Naive thymus-derived CD4-positive, alpha-beta T cell (primary cell): ENCODE measurements around the gene TMEM253. TPM values are rescaled to one million over a fixed set of nuclear protein-coding genes. Genes with fewer than 3 reads are reported as not detected.

Experiments
- polyA plus RNA-seq, 2 donors: library from polyadenylated mRNA; unstranded; fragments of 300-500 nt; fragmentation: Illumina TruSeq; gene quantifications; one replicate each; pipeline ENCODE4 v1.2.3, GENCODE V29; 2021
- total RNA-seq, 6 experiments: library from RNA in 5 of 6; stranded (reverse) in 5 of 6; gene quantifications; 1 replicate in 5 of 6; 2 replicates in 1 of 6; pipeline ENCODE4 v1.2.3 and lab custom pipeline; 2021 to 2026

The TMEM253 gene
- total and polyA plus RNA-seq, 7 experiments from 2014 or later: 0.56 to 0.73 (median 0.70) TPM; not detected in 4

Other genes starting within 250 kb of the TMEM253 start
- 1 to 10 TPM in 1 of 5 experiments, not detected in 4; 1.1 TPM for gene RNASE3, start 209.7 kb upstream of the TMEM253 start, total RNA-seq
- gene RNASE3, start 209.7 kb upstream of the TMEM253 start, polyA plus RNA-seq: not detected
- 10 to 100 TPM in 1 of 5 experiments, 1 to 10 TPM in 1, not detected in 3; 2.5 to 22.4 TPM for gene RNASE2, start 145.6 kb upstream of the TMEM253 start, total RNA-seq
- gene RNASE2, start 145.6 kb upstream of the TMEM253 start, polyA plus RNA-seq: under 1 TPM in 1 of 2 donors, not detected in 1; 0.30 TPM
- gene METTL17, start 111.1 kb upstream of the TMEM253 start, total RNA-seq: 100 to 1,000 TPM in 2 of 5 experiments, 10 to 100 TPM in 3; 75.4 to 129 (median 96.7) TPM
- gene METTL17, start 111.1 kb upstream of the TMEM253 start, polyA plus RNA-seq: 10 to 100 TPM; 41.7 to 47.6 TPM
- gene SLC39A2, start 101.8 kb upstream of the TMEM253 start, total RNA-seq: under 1 TPM in 2 of 5 experiments, not detected in 3; 0.36 to 0.81 TPM
- gene SLC39A2, start 101.8 kb upstream of the TMEM253 start, polyA plus RNA-seq: not detected
- gene NDRG2, start 76.0 kb upstream of the TMEM253 start, total RNA-seq: 10 to 100 TPM in 4 of 5 experiments, 1 to 10 TPM in 1; 5.9 to 39.9 (median 35.2) TPM
- 10 to 100 TPM; 29.2 to 35.1 TPM for gene NDRG2, start 76.0 kb upstream of the TMEM253 start, polyA plus RNA-seq
- not detected for gene TPPP2, start 70.8 kb upstream of the TMEM253 start, total RNA-seq
- not detected for gene TPPP2, start 70.8 kb upstream of the TMEM253 start, polyA plus RNA-seq
- gene RNASE13, start 66.3 kb upstream of the TMEM253 start, total RNA-seq: not detected
- not detected for gene RNASE13, start 66.3 kb upstream of the TMEM253 start, polyA plus RNA-seq
- not detected for gene RNASE7, start 58.7 kb upstream of the TMEM253 start, total RNA-seq
- not detected for gene RNASE7, start 58.7 kb upstream of the TMEM253 start, polyA plus RNA-seq
- not detected for gene RNASE8, start 43.2 kb upstream of the TMEM253 start, total RNA-seq
- not detected for gene RNASE8, start 43.2 kb upstream of the TMEM253 start, polyA plus RNA-seq
- 10 to 100 TPM in 1 of 5 experiments, 1 to 10 TPM in 1, under 1 TPM in 2, not detected in 1; 0.65 to 40.5 (median 5.4) TPM for gene ARHGEF40, start 30.8 kb upstream of the TMEM253 start, total RNA-seq
- under 1 TPM in 1 of 2 donors, not detected in 1; 0.11 TPM for gene ARHGEF40, start 30.8 kb upstream of the TMEM253 start, polyA plus RNA-seq
- gene ZNF219, start 2.4 kb upstream of the TMEM253 start, total RNA-seq: 10 to 100 TPM in 2 of 5 experiments, 1 to 10 TPM in 3; 5.7 to 22.1 (median 9.1) TPM
- gene ZNF219, start 2.4 kb upstream of the TMEM253 start, polyA plus RNA-seq: 1 to 10 TPM; 2.3 to 2.8 TPM
- not detected for gene OR5AU1, start 55.0 kb downstream of the TMEM253 start, total RNA-seq
- not detected for gene OR5AU1, start 55.0 kb downstream of the TMEM253 start, polyA plus RNA-seq
- 100 to 1,000 TPM; 469 to 687 (median 532) TPM for gene HNRNPC, start 168.4 kb downstream of the TMEM253 start, total RNA-seq
- 100 to 1,000 TPM; 842 to 895 TPM for gene HNRNPC, start 168.4 kb downstream of the TMEM253 start, polyA plus RNA-seq
- gene RPGRIP1, start 179.0 kb downstream of the TMEM253 start, total RNA-seq: 1 to 10 TPM in 1 of 5 experiments, under 1 TPM in 1, not detected in 3; 0.24 to 1.5 TPM
- gene RPGRIP1, start 179.0 kb downstream of the TMEM253 start, polyA plus RNA-seq: not detected